ENCODE measurements around the gene TMEM235. TPM values are rescaled to one million over a fixed set of nuclear protein-coding genes. Genes with fewer than 3 reads are reported as not detected.

The TMEM235 gene
- polyA plus RNA-seq, 1 experiment, result not detected

GRCh38 chr17:78228176-78228575 is 3.3 kb upstream of the TMEM235 start:
- no peaks in the 10 kb centered on the region; the same call in 1 of the 2 replicates for H3K9me3 ChIP-seq (ENCODE audit: control insufficient read depth, insufficient read depth, low read length)
- no peak overlapping the region for H3K27ac ChIP-seq (ENCODE audit: low read depth, low read length)
- DNase-seq (ENCODE audit: low read depth, low spot score), result no peak
- CTCF ChIA-PET, result interaction anchor here (0.8 kb wide), 1 partner anchor 22 kb away, joined by 4 read pairs; no protein-coding TSS in a partner anchor
- H3K4me3 ChIP-seq (ENCODE audit: low read depth, low read length), result no peak overlapping the region
- TF ChIP-seq, protein P1, sequence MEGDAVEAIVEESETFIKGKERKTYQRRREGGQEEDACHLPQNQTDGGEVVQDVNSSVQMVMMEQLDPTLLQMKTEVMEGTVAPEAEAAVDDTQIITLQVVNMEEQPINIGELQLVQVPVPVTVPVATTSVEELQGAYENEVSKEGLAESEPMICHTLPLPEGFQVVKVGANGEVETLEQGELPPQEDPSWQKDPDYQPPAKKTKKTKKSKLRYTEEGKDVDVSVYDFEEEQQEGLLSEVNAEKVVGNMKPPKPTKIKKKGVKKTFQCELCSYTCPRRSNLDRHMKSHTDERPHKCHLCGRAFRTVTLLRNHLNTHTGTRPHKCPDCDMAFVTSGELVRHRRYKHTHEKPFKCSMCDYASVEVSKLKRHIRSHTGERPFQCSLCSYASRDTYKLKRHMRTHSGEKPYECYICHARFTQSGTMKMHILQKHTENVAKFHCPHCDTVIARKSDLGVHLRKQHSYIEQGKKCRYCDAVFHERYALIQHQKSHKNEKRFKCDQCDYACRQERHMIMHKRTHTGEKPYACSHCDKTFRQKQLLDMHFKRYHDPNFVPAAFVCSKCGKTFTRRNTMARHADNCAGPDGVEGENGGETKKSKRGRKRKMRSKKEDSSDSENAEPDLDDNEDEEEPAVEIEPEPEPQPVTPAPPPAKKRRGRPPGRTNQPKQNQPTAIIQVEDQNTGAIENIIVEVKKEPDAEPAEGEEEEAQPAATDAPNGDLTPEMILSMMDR (IDR thresholded peaks at IDR 0.05; ENCODE audit: low read depth, low read length), result no peak
- peaks cover 31% of the 10 kb centered on the region for H3K27me3 ChIP-seq (ENCODE audit: control insufficient read depth, insufficient read depth, low read length)
- POLR2A ChIA-PET, result interaction anchor here (0.7 kb wide), 1 partner anchor 41 kb away, joined by 3 read pairs; the partner anchor contains the start of genes AFMID and TK1

DNA sequence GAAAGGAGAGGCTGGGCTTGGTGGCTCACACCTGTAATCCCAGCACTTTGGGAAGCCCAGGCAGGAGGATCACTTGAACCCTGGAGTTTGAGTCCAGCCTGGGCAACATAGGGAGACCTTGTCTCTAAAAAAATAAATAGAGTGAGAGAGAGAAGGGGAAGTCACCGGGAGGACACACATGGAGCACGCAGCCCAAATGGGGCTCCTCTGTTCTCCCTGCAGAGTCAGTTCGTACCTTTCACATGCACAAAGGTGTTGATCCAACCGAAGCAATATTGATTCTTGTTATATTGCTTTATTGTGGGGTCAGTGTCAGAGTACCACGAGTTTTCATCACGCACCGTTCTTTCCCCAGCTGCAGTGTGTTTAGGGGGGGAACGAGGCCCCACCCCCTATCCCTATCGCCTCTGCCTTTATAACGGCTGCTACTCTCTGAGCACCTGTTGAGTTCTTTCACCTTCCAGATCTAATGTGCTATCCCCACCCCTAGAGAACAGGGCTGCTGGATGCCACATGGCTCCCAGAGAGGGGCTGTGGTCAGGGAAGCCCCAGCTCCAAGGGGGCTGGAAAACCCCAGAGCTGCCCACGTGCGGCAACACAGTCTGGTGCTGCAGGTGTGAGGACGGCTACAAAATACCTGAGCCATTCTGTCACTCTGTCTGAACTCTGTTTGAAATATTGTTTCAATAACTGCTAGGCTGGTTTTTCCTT is 1.0 kb upstream of the TMEM235 start:
- no peak for DNase-seq (ENCODE audit: low read depth, low spot score)
- H3K9me3 ChIP-seq (ENCODE audit: control insufficient read depth, insufficient read depth, low read length), result no peaks in the 10 kb centered on the region; the same call in 1 of the 2 replicates
- CTCF ChIA-PET, result no interaction called here

GRCh38 chr17:78231991-78232858 is 794 bp downstream of the TMEM235 start:
- TF ChIP-seq, protein P1 (IDR thresholded peaks at IDR 0.05; ENCODE audit: low read depth, low read length), result no peak
- peaks cover 35% of the 10 kb centered on the region for H3K27me3 ChIP-seq (ENCODE audit: control insufficient read depth, insufficient read depth, low read length)
- DNase-seq (ENCODE audit: low read depth, low spot score), result no peak
- POLR2A ChIA-PET, result no interaction called here
- no peak overlapping the region for H3K27ac ChIP-seq (ENCODE audit: low read depth, low read length)
- H3K9me3 ChIP-seq (ENCODE audit: control insufficient read depth, insufficient read depth, low read length), result no peaks in the 10 kb centered on the region; the same call in 1 of the 2 replicates
- CTCF ChIA-PET, result no interaction called here
- H3K4me3 ChIP-seq (ENCODE audit: low read depth, low read length), result no peak overlapping the region

More for the DNA sequence above, 1.0 kb upstream of the TMEM235 start:
- POLR2A ChIA-PET, result no interaction called here
- Histone ChIP-seq H3K27ac (ENCODE audit: low read depth, low read length) (no peak overlapping the region), H3K4me3 (ENCODE audit: low read depth, low read length) (no peak overlapping the region), H3K27me3 (ENCODE audit: control insufficient read depth, insufficient read depth, low read length) (peaks cover 35% of the 10 kb centered on the region)
- TF ChIP-seq, protein P1 (IDR thresholded peaks at IDR 0.05; ENCODE audit: low read depth, low read length), result no peak

DNA sequence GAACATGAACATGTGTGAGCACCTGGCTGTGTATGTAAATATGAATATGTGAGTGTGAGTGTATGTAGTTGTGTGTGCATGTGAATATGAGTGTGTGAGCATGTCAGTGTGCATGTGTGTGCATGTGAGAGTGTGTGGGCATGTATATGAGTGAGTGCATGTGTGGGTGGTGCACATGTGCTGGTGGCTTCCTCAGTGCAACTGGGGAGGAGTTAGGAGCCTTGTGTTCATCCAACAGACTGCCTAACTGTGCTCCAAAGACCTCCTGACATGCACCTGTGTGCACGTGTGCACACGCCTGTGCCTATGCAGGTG is 1.4 kb downstream of the TMEM235 start:
- Histone ChIP-seq H3K4me3 (ENCODE audit: low read depth, low read length) (no peak overlapping the region), H3K9me3 (ENCODE audit: control insufficient read depth, insufficient read depth, low read length) (no peaks in the 10 kb centered on the region; the same call in 1 of the 2 replicates), H3K27ac (ENCODE audit: low read depth, low read length) (no peak overlapping the region), H3K27me3 (ENCODE audit: control insufficient read depth, insufficient read depth, low read length) (peaks cover 35% of the 10 kb centered on the region)
- no peak for DNase-seq (ENCODE audit: low read depth, low spot score)
- TF ChIP-seq, protein P1 (IDR thresholded peaks at IDR 0.05; ENCODE audit: low read depth, low read length), result no peak
- ChIA-PET CTCF (no interaction called here), POLR2A (no interaction called here)

DNA sequence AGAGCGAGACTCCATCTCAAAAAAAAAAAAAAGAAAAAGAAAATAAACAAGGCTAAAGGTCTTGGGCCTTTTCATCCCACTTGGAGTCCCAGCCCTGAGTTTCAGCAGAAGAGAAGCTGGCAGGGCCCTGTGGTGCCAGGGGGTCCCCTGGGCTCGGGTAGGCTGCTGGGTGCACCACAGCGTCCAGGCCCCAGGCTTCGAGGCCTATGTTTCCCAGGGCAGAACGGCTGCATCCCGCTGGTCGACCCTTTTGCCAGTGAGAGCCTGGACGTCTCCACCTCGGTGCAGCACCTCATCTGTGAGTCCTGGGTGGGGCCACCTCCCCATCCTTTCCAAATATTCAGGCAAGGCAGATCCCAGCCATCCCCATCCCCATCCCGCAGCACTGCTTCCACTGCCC is 2.2 kb downstream of the TMEM235 start:
- TF ChIP-seq, protein P1 (IDR thresholded peaks at IDR 0.05; ENCODE audit: low read depth, low read length), result no peak
- Histone ChIP-seq H3K27ac (ENCODE audit: low read depth, low read length) (no peak overlapping the region), H3K4me3 (ENCODE audit: low read depth, low read length) (no peak overlapping the region), H3K9me3 (ENCODE audit: control insufficient read depth, insufficient read depth, low read length) (no peaks in the 10 kb centered on the region; the same call in 1 of the 2 replicates), H3K27me3 (ENCODE audit: control insufficient read depth, insufficient read depth, low read length) (peaks cover 35% of the 10 kb centered on the region)
- ChIA-PET POLR2A (no interaction called here), CTCF (no interaction called here)
- no peak for DNase-seq (ENCODE audit: low read depth, low spot score)

Measured in AG04450 (cell line).